Fibroblast of villous mesenchyme (primary cell): ENCODE results near the gene SMURF2. TPM values are rescaled to one million over a fixed set of nuclear protein-coding genes. Genes with fewer than 3 reads are reported as not detected.

ENCODE experiments used
- DNase-seq: peaks from one replicate; pipeline ENCODE4 v3.0.0-alpha.2; 2010; ENCODE audit warnings: low read depth
- H3K4me3 ChIP-seq: 2 replicates; pipeline ENCODE4 v1.5.1; 2011; ENCODE audit warnings: low read depth, mild to moderate bottlenecking, low read length
- CTCF ChIP-seq: IDR thresholded peaks from 2 replicates; pipeline ENCODE4 v1.5.1; 2012; ENCODE audit warnings: low read depth, mild to moderate bottlenecking, low read length; ENCODE audit not compliant: insufficient read depth
- total RNA-seq: library from RNA; depleted of rRNA; stranded (reverse); fragments of >200 nt; gene quantifications from 2 replicates; pipeline ENCODE4 v1.2.3, GENCODE V29; 2012

Gene SMURF2
- total RNA-seq, 1 donor: 188 TPM

- no peak overlapping the region for H3K4me3 ChIP-seq
- no peak for DNase-seq
- TF ChIP-seq CTCF: no peak
Observed at GRCh38 chr17:64603987-64604386, 58.1 kb downstream of the SMURF2 start.

DNA sequence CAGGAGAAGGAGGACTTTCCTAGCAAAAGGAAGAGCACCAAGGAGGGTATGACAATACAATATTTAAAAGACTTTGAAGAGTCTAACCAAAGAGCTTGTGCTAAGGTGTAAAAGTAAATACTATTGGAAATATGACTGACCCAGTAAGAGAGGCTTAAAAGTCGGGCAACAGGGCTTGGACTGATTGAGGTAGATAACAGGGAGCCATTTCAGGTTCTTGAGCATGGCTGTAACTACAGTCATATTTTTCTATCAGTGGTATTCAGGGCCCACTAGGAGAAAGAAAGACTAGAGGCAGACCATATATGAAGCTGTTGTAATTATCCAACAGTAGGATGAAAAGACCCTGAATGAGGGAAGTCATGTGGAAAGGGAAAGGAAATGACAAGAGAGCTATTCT, 62.3 kb downstream of the SMURF2 start:
- no peak for DNase-seq
- H3K4me3 ChIP-seq: no peak overlapping the region
- TF ChIP-seq CTCF: no peak

GRCh38 chr17:64599187-64599676, 62.9 kb downstream of the SMURF2 start:
- H3K4me3 ChIP-seq: no peak overlapping the region
- no peak for TF ChIP-seq CTCF
- no peak for DNase-seq

DNA sequence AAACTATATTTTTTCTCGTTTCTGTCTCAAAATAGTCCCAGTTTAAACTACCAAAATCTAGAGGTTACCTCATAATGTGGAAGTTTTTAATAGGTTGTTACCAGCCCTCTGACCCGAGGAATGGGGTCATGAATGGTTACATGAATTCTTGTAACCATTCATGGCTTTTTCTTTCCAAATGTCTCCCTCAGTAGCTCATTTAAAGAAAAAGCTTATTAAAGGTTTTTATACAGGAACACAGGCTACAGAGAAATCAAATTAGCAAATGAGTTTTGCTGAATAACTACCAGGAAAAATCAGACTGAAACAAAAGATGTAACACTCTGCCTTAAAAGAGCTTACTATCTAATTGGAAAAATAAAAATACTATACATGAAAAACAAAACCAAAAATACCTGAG, 63.4 kb downstream of the SMURF2 start:
- no peak overlapping the region for H3K4me3 ChIP-seq
- TF ChIP-seq CTCF: no peak
- DNase-seq: no peak

DNA sequence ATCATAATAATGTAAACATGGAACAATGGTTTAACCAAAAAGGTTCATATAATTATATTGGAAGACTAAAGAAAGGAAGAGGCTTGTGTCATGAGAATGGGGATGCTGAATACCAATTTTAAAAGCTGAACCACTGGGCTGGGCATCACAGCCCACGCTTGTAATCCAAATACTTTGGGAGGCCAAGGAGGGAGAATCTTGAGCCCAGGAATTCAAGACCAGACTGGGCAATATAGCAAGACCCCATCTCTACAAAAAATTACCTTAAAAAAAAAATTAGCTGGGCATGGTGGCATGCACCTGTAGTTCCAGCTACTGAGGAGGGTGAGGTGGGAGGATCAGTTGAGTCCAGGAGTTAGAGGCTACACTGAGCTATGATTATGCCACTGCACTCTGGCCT, 65.1 kb downstream of the SMURF2 start:
- TF ChIP-seq CTCF: no peak
- DNase-seq: no peak
- H3K4me3 ChIP-seq: no peak overlapping the region

DNA sequence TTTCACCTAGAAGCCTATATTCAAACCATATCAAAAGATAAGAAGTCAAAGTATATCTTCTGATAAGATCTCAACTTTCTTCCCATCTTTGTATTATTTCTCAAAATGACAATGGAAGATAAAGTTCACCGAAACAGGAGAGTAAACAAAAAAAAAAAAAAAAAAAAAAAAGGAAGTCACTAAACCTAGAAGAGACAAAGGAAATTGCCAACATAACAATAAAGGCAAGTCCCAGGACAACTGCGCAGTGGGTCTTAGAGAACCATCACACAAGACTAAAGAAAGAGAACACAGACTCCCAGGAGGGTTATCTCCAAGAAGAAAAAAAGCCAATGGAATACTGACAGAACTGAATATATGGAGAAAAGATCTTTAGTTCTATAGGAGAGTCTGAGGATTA, 65.7 kb downstream of the SMURF2 start:
- DNase-seq: no peak
- TF ChIP-seq CTCF: no peak
- no peak overlapping the region for H3K4me3 ChIP-seq

GRCh38 chr17:64591944-64592343, 70.2 kb downstream of the SMURF2 start:
- TF ChIP-seq CTCF: no peak
- no peak for DNase-seq
- no peak overlapping the region for H3K4me3 ChIP-seq
